ENCODE results near the gene CHD9.

Gene CHD9

GRCh38 chr16:53091466-53092211, 36.8 kb downstream of the CHD9 start:
- DNase-seq (ENCODE audit: low read depth in 2 of 2): no peak

- DNase-seq (ENCODE audit: low read depth in 2 of 2): no peak
Measured at GRCh38 chr16:53092284-53092683, 37.5 kb downstream of the CHD9 start.

GRCh38 chr16:53093162-53093744, 38.5 kb downstream of the CHD9 start:
- DNase-seq (ENCODE audit: low read depth in 2 of 2): no peak

GRCh38 chr16:53094013-53094630, 39.3 kb downstream of the CHD9 start:
- DNase-seq (ENCODE audit: low read depth in 2 of 2): no peak

- DNase-seq (ENCODE audit: low read depth in 2 of 2): no peak
Measured at GRCh38 chr16:53097190-53097589, 42.4 kb downstream of the CHD9 start.

- peak in 1 of 2 donors; percentile 8 for DNase-seq (ENCODE audit: low read depth in 2 of 2)
Measured at GRCh38 chr16:53098526-53099317, 43.9 kb downstream of the CHD9 start.

- DNase-seq (ENCODE audit: low read depth in 2 of 2): peak; percentile 28 to 29
Measured at GRCh38 chr16:53099318-53100130, 44.7 kb downstream of the CHD9 start.

- DNase-seq (ENCODE audit: low read depth in 2 of 2): no peak
Measured at GRCh38 chr16:53100131-53100748, 45.4 kb downstream of the CHD9 start.

- no peak for DNase-seq (ENCODE audit: low read depth in 2 of 2)
Measured at GRCh38 chr16:53100889-53101288, 46.1 kb downstream of the CHD9 start.

- DNase-seq (ENCODE audit: low read depth in 2 of 2): no peak
Measured at GRCh38 chr16:53103811-53104210, 49.0 kb downstream of the CHD9 start.

GRCh38 chr16:53105565-53105964, 50.8 kb downstream of the CHD9 start:
- DNase-seq (ENCODE audit: low read depth in 2 of 2): no peak

GRCh38 chr16:53111078-53111791, 56.4 kb downstream of the CHD9 start:
- DNase-seq (ENCODE audit: low read depth in 2 of 2): no peak

- DNase-seq (ENCODE audit: low read depth in 2 of 2): no peak
Measured at GRCh38 chr16:53112015-53112414, 57.2 kb downstream of the CHD9 start.

GRCh38 chr16:53115047-53115446, 60.3 kb downstream of the CHD9 start:
- no peak for DNase-seq (ENCODE audit: low read depth in 2 of 2)

GRCh38 chr16:53115773-53116172, 61.0 kb downstream of the CHD9 start:
- no peak for DNase-seq (ENCODE audit: low read depth in 2 of 2)

- no peak for DNase-seq (ENCODE audit: low read depth in 2 of 2)
Measured at GRCh38 chr16:53121043-53121620, 66.3 kb downstream of the CHD9 start.

- no peak for DNase-seq (ENCODE audit: low read depth in 2 of 2)
Measured at GRCh38 chr16:53121661-53122060, 66.9 kb downstream of the CHD9 start.

GRCh38 chr16:53123747-53124146, 69.0 kb downstream of the CHD9 start:
- DNase-seq (ENCODE audit: low read depth in 2 of 2): no peak

GRCh38 chr16:53126390-53126789, 71.6 kb downstream of the CHD9 start:
- DNase-seq (ENCODE audit: low read depth in 2 of 2): no peak

All from stimulated activated CD4-positive, alpha-beta T cell treated with anti-CD3 and anti-CD28 coated beads, Interleukin-1b, Interleukin-23, amount 100 ng/mL, for 4 hours (primary cell).